HG03457 (cell line): ENCODE data around the gene NEDD4L.
"Not testable (repeated sequence)": the region's sequence is repeated elsewhere in the genome, so short reads cannot be mapped to it uniquely, and the experiment has no call there.

Source experiments
- ATAC-seq: cut with Tn5 transposase; IDR thresholded peaks from one replicate; pipeline ENCODE4 v1.9.1; 2021; ENCODE audit warnings: moderate number of reproducible peaks; ENCODE audit not compliant: unreplicated experiment

Gene NEDD4L

DNA sequence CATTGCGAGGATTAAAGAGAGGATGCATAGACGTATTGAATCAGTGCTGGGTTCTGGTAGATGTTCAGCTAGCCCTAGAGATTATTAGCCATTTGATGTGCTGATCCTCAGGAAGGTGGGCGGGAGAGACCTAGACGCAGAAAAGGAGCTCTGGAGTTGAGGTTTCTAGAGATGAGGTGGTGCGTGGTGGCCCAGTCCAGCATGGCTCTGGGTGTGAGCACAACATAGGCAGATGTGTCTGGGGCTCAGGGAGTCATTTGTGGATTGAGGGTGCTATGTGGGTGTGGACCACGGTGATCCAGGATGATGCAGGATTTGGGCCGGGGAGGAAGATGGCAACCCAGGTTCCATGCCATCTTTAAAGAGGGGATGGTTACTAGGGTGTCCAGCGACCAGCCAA is 102.1 kb downstream of the NEDD4L start:
- no peak for ATAC-seq

DNA sequence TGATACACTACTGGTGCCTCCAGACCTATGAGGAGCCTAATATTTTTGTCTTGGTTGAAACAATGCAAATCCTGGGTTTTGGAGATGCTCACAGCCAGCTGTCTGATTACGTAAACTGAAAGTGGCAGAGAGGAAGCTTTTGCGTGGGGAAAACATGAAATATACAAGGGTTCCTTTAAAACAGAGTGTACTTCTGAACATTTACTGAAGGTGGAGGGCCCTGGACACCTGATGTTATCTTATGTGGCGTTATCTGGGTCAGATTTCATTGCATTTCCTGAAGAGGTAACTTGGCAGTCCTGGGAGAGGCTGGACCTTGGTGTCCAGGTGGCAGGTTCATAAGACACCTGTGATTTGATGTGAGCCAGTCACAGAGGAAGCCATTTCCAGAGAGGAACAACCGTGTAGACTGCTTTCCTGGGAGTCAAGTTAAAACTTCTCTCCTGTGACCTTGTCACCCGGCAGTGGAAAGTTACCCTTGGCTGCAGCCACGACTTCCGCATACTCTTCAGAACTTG is 105.0 kb downstream of the NEDD4L start:
- ATAC-seq, result peak; percentile 81

DNA sequence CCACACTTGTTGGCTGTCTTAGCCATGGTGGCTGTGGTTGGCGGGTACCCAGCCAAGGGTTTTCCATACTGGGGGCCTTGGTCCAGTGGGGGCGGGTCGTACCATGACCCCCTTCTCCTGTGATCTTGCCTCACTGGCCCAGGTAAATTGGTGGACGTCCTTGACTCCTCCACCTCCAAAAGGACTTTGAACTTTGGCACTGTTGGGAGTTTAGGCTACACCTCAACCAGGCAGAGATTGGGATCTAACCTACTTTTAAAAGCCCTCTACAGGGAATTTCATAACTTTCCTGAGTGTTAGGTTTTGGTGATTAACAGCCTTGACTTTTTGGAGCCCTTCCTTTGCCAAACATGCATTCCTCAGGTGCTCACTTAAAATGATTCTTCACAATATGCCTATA is 106.7 kb downstream of the NEDD4L start:
- no peak for ATAC-seq

DNA sequence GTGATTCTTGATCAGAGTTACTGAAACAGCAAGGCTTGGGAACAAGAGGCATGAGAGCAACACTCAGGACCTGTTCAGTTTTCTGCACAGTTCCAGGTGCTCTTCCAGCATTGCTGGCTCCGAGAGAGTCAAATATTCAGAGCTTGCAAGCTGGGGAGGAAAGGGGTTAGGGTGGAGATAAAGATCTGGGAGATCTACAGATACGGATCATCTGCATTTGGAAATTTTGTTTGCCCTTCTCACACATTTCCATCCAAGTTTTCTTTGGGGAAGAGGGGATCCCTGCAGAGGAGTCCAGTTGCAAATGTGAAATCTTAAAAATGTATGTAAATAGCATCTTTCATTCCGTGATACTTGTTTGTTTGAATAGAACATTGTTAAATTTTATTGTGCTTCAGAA is 108.2 kb downstream of the NEDD4L start:
- no peak for ATAC-seq

GRCh38 chr18:58152891-58153290 is 108.9 kb downstream of the NEDD4L start:
- ATAC-seq, result no peak

GRCh38 chr18:58156516-58156915 is 112.5 kb downstream of the NEDD4L start:
- ATAC-seq, result no peak

DNA sequence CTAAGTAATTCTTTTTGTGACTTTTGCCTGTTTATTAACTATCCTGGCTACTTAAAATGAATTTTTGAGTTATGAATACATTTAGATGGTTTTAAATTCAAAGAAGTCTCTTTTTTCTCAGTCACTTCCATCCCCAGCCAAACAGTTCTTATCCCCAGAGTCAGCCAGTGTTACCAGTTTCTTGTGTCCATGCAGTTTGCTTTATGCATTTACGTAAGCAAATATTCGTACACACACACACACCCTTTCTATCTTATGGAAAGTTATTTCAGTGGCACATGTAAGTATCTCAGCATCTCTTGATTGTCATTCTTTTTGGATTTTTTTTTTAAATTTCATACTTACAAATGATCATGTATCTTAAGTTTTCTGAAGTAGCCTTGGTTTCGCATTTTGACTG is 113.2 kb downstream of the NEDD4L start:
- ATAC-seq, result no peak

GRCh38 chr18:58158008-58158407 is 114.0 kb downstream of the NEDD4L start:
- no peak for ATAC-seq

DNA sequence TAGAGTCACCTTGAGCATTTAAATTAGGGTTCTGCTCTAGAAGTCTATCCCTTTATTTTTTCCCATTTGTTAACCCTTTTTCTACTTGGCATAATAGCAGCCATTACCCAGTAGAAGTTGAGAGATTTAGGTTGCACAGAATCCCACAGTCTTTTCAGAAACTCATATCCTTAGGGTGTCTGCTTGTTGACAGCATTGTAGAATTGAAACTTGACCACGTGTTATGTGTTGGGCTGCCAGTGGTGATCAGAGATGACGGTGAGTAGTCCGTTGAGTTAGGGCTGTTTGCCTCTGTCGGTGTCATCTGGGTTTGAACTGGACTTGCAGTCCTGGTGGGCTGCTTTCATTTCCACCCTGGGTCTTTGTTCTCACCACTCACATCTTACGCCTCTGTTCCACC is 114.4 kb downstream of the NEDD4L start:
- ATAC-seq, result no peak

DNA sequence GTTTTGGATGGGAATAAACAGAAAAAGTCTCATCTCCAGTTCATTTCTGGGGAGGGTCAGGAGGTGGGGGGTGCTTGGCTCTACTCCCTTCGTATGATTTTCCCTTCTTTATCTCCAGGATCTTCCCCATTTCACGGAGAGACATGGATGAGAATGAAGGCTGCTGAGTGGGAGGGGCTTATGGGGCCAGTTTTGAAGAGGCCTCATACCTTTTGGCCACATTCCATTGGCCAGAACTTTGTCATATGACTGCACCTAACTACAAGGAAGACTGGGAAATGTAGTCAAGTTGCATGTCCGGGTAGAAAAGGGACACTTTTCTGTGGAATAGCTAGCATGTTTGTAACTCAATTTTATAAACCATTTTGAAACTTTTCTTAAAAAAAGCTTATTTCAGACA is 117.6 kb downstream of the NEDD4L start:
- ATAC-seq, result no peak

GRCh38 chr18:58162127-58162526 is 118.1 kb downstream of the NEDD4L start:
- ATAC-seq, result no peak

GRCh38 chr18:58163004-58163590 is 119.1 kb downstream of the NEDD4L start:
- no peak for ATAC-seq

- ATAC-seq, result no peak
Measured at GRCh38 chr18:58166278-58166844, 122.3 kb downstream of the NEDD4L start.

DNA sequence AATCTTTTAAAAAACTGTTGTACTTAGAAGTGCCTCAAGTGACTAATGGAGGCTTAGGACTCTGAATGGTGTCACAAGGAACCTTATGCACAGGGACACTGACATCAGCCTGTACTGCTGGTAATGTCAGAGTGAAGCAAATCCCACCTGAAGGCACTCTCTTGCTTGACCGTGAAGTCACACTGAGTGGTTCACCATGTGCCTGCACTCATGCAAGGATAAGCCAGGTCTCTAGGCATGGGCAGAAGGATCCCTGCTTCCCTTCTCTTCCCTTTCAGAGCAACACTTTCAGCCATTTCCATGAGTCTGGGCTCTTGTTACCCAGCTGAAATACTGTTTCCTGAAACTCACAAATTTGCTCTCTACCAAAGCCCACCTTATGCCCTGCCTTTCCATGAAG is 123.0 kb downstream of the NEDD4L start:
- ATAC-seq, result no peak

DNA sequence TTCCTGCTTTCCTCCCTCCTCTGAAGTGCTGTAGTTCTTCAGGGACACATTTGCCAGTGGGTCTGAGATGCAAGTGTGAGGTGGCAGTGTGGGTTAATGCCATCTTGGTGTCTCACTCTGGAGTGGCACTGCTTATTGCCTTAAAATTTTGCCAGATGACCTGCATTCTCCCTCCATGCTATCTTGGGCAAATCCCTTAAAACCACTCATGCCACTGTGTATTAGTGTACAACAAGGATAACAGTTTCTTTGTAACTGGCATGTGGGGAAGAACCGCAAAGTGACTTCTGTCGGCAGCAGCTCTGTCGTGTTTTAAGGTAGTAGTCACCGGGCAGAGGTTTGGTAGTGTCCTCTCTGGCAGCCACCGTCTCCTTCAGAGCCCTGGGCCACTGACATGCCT is 124.2 kb downstream of the NEDD4L start:
- no peak for ATAC-seq

DNA sequence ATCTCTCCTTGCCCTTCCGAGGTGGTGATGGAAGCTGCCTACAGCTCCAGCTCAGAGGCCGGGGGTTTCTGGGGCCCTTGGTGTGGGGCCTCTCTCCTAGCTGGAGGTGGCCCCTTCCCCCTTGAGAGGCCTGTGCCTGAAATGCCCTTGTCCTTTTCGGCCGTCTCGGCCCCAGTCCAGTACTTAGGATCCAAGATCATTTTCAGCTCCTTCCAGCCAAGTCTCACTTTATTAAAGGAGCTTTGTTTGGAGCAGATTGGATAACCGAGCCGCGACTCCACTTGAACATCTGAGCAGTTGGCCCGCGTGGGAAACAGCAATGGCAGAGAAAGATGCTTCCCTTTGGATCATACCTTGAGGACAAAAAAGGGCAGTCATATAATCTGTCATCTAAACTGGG is 125.0 kb downstream of the NEDD4L start:
- ATAC-seq, result no peak

DNA sequence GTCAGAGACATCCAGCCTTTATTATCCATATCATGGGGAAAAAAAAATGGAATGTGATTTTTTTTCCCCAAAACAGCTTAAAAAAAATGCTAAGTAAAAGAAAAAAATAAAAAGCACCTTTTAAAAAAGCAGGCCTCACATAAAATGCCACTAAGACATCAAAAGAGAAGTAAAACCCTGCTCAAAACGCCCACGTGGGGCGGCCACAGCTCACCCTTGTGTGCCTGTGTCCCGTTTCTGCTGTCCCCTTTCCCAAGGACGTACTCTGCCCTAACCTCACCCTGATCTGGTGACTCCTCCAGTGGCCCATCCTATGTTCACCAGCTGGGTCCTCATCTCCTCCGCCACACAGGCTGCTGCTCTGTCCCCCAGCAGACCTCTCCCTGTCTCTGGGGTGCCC is 125.4 kb downstream of the NEDD4L start:
- ATAC-seq, result no peak

DNA sequence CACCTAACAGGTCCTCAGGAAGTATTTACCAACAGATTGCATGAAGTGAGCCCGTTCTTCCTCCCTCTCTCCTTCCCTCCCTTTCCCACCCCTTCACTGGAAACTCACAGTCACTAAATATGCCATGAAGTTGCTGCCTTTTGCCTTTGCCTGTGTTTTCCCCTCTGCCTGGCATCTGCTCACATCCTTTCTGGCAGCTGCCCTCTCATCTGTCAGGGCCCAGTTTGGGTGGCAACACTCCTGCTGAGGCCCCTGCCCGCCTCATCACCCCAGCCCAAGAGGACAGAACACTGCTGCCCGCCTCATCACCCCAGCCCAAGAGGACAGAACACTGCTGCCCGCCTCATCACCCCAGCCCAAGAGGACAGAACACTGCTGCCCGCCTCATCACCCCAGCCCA is 126.0 kb downstream of the NEDD4L start:
- not testable (repeated sequence) for ATAC-seq

GRCh38 chr18:58172031-58172430 is 128.0 kb downstream of the NEDD4L start:
- no peak for ATAC-seq

DNA sequence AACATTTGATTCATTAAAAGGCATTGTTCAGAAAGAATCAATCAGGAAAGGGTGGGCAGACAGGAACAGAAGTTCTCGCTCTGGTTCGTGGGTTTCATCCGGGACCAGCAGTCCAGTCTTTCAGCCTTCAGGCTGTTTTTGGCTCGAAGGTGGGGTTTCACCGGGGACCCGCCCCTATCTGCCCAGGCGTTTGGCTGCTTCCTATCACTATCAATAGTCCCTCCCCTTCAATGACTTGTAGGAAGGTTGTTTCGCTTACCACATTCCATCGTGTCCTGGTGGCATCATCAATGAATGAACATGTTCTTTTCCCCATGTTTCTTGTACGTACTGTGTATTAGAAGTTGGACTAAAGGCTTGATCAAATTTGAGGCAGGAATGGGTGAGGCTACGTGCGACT is 130.3 kb downstream of the NEDD4L start:
- ATAC-seq, result no peak

- no peak for ATAC-seq
Measured at GRCh38 chr18:58175122-58175785, 131.2 kb downstream of the NEDD4L start.

DNA sequence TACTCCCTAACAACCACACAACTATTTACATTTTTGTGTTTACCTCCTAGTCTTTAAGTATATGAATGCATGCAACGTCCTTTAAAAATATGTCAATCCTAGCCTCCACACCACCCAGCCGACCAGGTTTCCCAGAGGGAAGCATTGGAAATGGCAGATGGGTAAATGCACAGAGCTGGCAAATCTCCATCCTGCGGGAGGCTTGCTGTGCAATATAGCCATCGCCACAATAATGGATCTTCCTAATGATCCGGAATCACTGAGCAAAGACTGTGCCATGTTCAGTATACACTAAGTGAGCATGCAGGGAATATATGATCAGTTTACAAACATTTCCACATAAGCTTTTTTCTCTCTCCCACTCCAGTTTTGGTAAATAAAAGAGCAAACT is 131.8 kb downstream of the NEDD4L start:
- no peak for ATAC-seq
